ENCODE results near the gene C22orf15. TPM values are rescaled to one million over a fixed set of nuclear protein-coding genes. Genes with fewer than 3 reads are reported as not detected.
A peak's percentile ranks its signal among the peaks of the same experiment; 100 is the strongest.
"Not testable (repeated sequence)": the region's sequence is repeated elsewhere in the genome, so short reads cannot be mapped to it uniquely, and the experiment has no call there.

C22orf15 gene
- 0.30 TPM in 1 of 2 replicates, not detected in the other for total RNA-seq (2014; rRNA removed; shearing (Covaris generic); ENCODE audit: low replicate concordance)

- no peaks in the 10 kb centered on the region for H3K27me3 ChIP-seq
- no peaks in the 10 kb centered on the region for H3K9me3 ChIP-seq
- no peaks in the 10 kb centered on the region for H3K36me3 ChIP-seq
- DNase-seq: peak; percentile 24
- no peak within 1 kb of the TSS for H3K4me3 ChIP-seq
Observed at GRCh38 chr22:23762842-23763578, at the start of gene C22orf15. C22orf15 (plus strand) TSS chr22:23762990; CDS start chr22:23763307, 317 bp downstream.

- Histone ChIP-seq H3K36me3 (peaks cover 15% of the 10 kb centered on the region), H3K27me3 (no peaks in the 10 kb centered on the region), H3K4me3 (no peak overlapping the region), H3K9me3 (no peaks in the 10 kb centered on the region)
- DNase-seq: no peak
Observed at GRCh38 chr22:23713696-23714595, 48.8 kb upstream of the C22orf15 start.

- Histone ChIP-seq H3K9me3 (no peaks in the 10 kb centered on the region), H3K36me3 (peaks cover 10% of the 10 kb centered on the region), H3K27me3 (no peaks in the 10 kb centered on the region), H3K4me3 (no peak overlapping the region)
- DNase-seq: no peak
Observed at GRCh38 chr22:23714596-23715578, 47.9 kb upstream of the C22orf15 start.

- peak overlapping the region; percentile 90 for H3K4me3 ChIP-seq
- no peaks in the 10 kb centered on the region for H3K27me3 ChIP-seq
- peaks cover 10% of the 10 kb centered on the region for H3K36me3 ChIP-seq
- H3K9me3 ChIP-seq: no peaks in the 10 kb centered on the region
- no peak for DNase-seq
Observed at GRCh38 chr22:23715806-23716375, 46.9 kb upstream of the C22orf15 start.

- Histone ChIP-seq H3K4me3 (peak overlapping the region; percentile 90), H3K36me3 (peaks cover 10% of the 10 kb centered on the region), H3K27me3 (no peaks in the 10 kb centered on the region), H3K9me3 (no peaks in the 10 kb centered on the region)
- peak; percentile 81 for DNase-seq
Observed at GRCh38 chr22:23716811-23717801, 45.7 kb upstream of the C22orf15 start.

- no peaks in the 10 kb centered on the region for H3K9me3 ChIP-seq
- no peak overlapping the region for H3K4me3 ChIP-seq
- peaks cover 6% of the 10 kb centered on the region for H3K36me3 ChIP-seq
- no peaks in the 10 kb centered on the region for H3K27me3 ChIP-seq
- DNase-seq: no peak
Observed at GRCh38 chr22:23718371-23719165, 44.2 kb upstream of the C22orf15 start.

GRCh38 chr22:23720855-23721254, 41.9 kb upstream of the C22orf15 start:
- DNase-seq: no peak
- Histone ChIP-seq H3K27me3 (no peaks in the 10 kb centered on the region), H3K36me3 (no peaks in the 10 kb centered on the region; the same call in 1 of the 2 replicates), H3K9me3 (no peaks in the 10 kb centered on the region), H3K4me3 (no peak overlapping the region)

- Histone ChIP-seq H3K27me3 (no peaks in the 10 kb centered on the region), H3K4me3 (no peak overlapping the region), H3K9me3 (no peaks in the 10 kb centered on the region), H3K36me3 (no peaks in the 10 kb centered on the region)
- no peak for DNase-seq
Observed at GRCh38 chr22:23722160-23722559, 40.6 kb upstream of the C22orf15 start.

GRCh38 chr22:23722724-23723123, 40.1 kb upstream of the C22orf15 start:
- H3K27me3 ChIP-seq: no peaks in the 10 kb centered on the region
- H3K36me3 ChIP-seq: no peaks in the 10 kb centered on the region
- no peak for DNase-seq

GRCh38 chr22:23728108-23728507, 34.7 kb upstream of the C22orf15 start:
- not testable (repeated sequence) for H3K4me3 ChIP-seq, H3K36me3 ChIP-seq, DNase-seq, H3K27me3 ChIP-seq, H3K9me3 ChIP-seq

More at GRCh38 chr22:23722724-23723123, 40.1 kb upstream of the C22orf15 start:
- Histone ChIP-seq H3K4me3 (no peak overlapping the region), H3K9me3 (no peaks in the 10 kb centered on the region)

GRCh38 chr22:23737696-23738095, 25.1 kb upstream of the C22orf15 start:
- H3K4me3 ChIP-seq: no peak overlapping the region
- no peaks in the 10 kb centered on the region for H3K27me3 ChIP-seq
- no peaks in the 10 kb centered on the region for H3K9me3 ChIP-seq
- no peak for DNase-seq
- no peaks in the 10 kb centered on the region for H3K36me3 ChIP-seq

GRCh38 chr22:23742505-23743264, 20.1 kb upstream of the C22orf15 start:
- DNase-seq: no peak
- no peaks in the 10 kb centered on the region for H3K9me3 ChIP-seq
- H3K27me3 ChIP-seq: no peaks in the 10 kb centered on the region
- H3K4me3 ChIP-seq: no peak overlapping the region
- H3K36me3 ChIP-seq: peaks cover 9% of the 10 kb centered on the region

GRCh38 chr22:23743303-23743705, 19.5 kb upstream of the C22orf15 start:
- H3K27me3 ChIP-seq: no peaks in the 10 kb centered on the region
- no peak overlapping the region for H3K4me3 ChIP-seq
- H3K9me3 ChIP-seq: no peaks in the 10 kb centered on the region
- peaks cover 9% of the 10 kb centered on the region for H3K36me3 ChIP-seq
- no peak for DNase-seq

- Histone ChIP-seq H3K9me3 (no peaks in the 10 kb centered on the region), H3K36me3 (peaks cover 9% of the 10 kb centered on the region), H3K4me3 (no peak overlapping the region), H3K27me3 (no peaks in the 10 kb centered on the region)
- DNase-seq: no peak
Observed at GRCh38 chr22:23744001-23744400, 18.8 kb upstream of the C22orf15 start.
